ENCODE measurements around the gene CDH13.

CDH13 gene

GRCh38 chr16:83577078-83577745, 950.4 kb downstream of the CDH13 start:
- TF ChIP-seq, protein P1, sequence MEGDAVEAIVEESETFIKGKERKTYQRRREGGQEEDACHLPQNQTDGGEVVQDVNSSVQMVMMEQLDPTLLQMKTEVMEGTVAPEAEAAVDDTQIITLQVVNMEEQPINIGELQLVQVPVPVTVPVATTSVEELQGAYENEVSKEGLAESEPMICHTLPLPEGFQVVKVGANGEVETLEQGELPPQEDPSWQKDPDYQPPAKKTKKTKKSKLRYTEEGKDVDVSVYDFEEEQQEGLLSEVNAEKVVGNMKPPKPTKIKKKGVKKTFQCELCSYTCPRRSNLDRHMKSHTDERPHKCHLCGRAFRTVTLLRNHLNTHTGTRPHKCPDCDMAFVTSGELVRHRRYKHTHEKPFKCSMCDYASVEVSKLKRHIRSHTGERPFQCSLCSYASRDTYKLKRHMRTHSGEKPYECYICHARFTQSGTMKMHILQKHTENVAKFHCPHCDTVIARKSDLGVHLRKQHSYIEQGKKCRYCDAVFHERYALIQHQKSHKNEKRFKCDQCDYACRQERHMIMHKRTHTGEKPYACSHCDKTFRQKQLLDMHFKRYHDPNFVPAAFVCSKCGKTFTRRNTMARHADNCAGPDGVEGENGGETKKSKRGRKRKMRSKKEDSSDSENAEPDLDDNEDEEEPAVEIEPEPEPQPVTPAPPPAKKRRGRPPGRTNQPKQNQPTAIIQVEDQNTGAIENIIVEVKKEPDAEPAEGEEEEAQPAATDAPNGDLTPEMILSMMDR (IDR thresholded peaks at IDR 0.05; ENCODE audit: low read depth, low read length, missing control alignments), result no peak
- no peak for DNase-seq (ENCODE audit: low read depth)
- H3K4me3 ChIP-seq (ENCODE audit: low read depth, low read length), result no peak overlapping the region
- in situ Hi-C loops (cut with HindIII; ENCODE audit: low sequenced_read_pairs), result no loop called here

DNA sequence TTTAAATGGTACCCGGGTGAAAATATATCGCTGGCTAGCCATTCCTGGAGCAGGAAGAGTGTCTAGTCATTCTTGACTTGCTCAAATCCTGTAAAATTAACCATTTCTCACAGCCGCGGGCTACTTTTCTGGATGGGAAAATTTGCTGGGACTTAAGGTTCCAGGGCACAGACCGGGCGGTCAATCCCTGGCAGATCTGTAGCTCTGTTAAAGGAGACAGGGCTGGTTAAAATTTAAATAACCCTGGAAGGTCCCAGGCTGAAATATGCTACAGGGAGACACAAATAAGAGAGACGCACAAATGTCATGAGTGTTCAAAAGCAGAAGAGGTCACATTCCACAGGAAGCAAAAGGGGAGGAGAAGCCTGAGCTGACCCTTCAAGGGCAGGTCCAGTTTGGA, 951.4 kb downstream of the CDH13 start:
- TF ChIP-seq, protein P1 (IDR thresholded peaks at IDR 0.05; ENCODE audit: low read depth, low read length, missing control alignments), result no peak
- in situ Hi-C loops (cut with HindIII; ENCODE audit: low sequenced_read_pairs), result no loop called here
- DNase-seq (ENCODE audit: low read depth), result no peak

GRCh38 chr16:83579027-83579426, 952.3 kb downstream of the CDH13 start:
- in situ Hi-C loops (cut with HindIII; ENCODE audit: low sequenced_read_pairs), result no loop called here
- DNase-seq (ENCODE audit: low read depth), result no peak
- no peak overlapping the region for H3K4me3 ChIP-seq (ENCODE audit: low read depth, low read length)
- TF ChIP-seq, protein P1 (IDR thresholded peaks at IDR 0.05; ENCODE audit: low read depth, low read length, missing control alignments), result no peak

More for the DNA sequence above, 951.4 kb downstream of the CDH13 start:
- no peak overlapping the region for H3K4me3 ChIP-seq (ENCODE audit: low read depth, low read length)

DNA sequence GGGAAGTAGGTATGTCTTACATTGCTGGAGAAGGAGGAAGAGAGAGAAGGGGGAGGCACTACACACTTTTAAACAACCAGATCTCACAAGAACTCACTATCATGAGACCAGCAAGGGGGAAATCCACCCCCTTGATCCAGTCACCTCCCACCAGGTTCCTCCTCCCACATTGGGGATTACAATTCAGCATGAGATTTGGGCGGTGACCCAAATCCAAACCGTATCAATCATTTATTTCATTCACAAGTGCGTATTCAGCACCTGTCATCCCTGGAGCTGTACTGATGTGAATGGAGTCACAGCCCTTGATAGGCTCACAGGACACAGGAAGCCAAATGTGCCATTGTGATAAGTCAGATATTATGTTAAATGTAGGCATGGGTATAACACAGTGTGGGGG, 952.7 kb downstream of the CDH13 start:
- in situ Hi-C loops (cut with HindIII; ENCODE audit: low sequenced_read_pairs), result no loop called here
- no peak overlapping the region for H3K4me3 ChIP-seq (ENCODE audit: low read depth, low read length)
- DNase-seq (ENCODE audit: low read depth), result no peak
- TF ChIP-seq, protein P1 (IDR thresholded peaks at IDR 0.05; ENCODE audit: low read depth, low read length, missing control alignments), result no peak

GRCh38 chr16:83581082-83581481, 954.3 kb downstream of the CDH13 start:
- no peak for DNase-seq (ENCODE audit: low read depth)
- TF ChIP-seq, protein P1 (IDR thresholded peaks at IDR 0.05; ENCODE audit: low read depth, low read length, missing control alignments), result no peak
- in situ Hi-C loops (cut with HindIII; ENCODE audit: low sequenced_read_pairs), result no loop called here
- H3K4me3 ChIP-seq (ENCODE audit: low read depth, low read length), result no peak overlapping the region

DNA sequence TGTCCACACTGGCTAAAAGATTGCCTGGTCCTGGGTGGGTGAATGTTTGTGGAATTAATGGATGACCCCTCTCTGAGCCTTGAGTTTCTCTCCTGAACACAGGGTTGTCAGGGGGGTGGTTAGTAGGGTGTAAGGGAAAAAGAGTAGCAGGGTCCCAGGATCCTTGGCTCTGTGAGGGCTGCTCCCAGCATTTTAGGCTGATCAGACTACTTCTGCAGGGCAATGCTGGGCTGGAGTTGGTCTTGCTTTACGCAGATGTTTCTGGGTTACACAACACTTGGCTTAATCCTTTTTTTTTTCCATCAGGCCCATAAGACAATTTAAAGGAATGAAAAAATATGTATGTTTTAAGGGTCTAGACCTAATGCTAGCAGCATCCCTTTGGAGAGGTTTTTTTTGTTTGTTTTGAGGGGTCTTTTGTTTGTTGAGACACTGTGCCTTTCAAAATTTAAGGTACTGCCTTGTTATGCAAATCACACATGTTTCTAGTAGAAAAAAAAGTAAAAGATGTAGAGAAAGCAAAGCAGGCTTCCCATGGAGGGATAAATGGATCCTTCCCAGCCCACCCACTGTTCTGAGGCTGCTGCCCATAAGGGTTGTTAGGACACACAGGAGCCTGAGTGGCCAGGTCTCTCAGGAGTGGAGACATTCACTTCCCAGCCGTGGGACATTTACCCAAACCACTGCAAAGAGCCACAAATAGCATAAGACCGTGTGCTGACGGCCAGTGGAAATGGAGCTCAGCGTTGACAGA, 955.4 kb downstream of the CDH13 start:
- TF ChIP-seq, protein P1 (IDR thresholded peaks at IDR 0.05; ENCODE audit: low read depth, low read length, missing control alignments), result no peak
- H3K4me3 ChIP-seq (ENCODE audit: low read depth, low read length), result no peak overlapping the region
- no peak for DNase-seq (ENCODE audit: low read depth)
- in situ Hi-C loops (cut with HindIII; ENCODE audit: low sequenced_read_pairs), result no loop called here
